ENCODE measurements around the gene PRKCE. TPM values are rescaled to one million over a fixed set of nuclear protein-coding genes. Genes with fewer than 3 reads are reported as not detected.

Gene PRKCE
- total RNA-seq, 1 experiment from 2014 or later: 14.8 TPM

- no TSS peak for BruUV-seq (replicated peaks)
- TF ChIP-seq CBX3 (IDR thresholded peaks at IDR 0.05; ENCODE audit: low read depth) (0 out of 2 replicates have a peak, but pooled peaks have one; percentile 10), CTCF (IDR thresholded peaks at IDR 0.05 in 2 of 3, conservative IDR thresholded peaks at IDR 0.05 in 1 of 3; ENCODE audit: borderline replicate concordance in 1 of 3, insufficient read depth in 1 of 3, low read depth in 2 of 3, low read length in 2 of 3) (peak; percentile 75 to 80 (median 78)), SIN3A (IDR thresholded peaks at IDR 0.05; ENCODE audit: low read depth) (no peak), SP1 (IDR thresholded peaks at IDR 0.05; ENCODE audit: low read depth) (no peak), CEBPB (IDR thresholded peaks at IDR 0.05; ENCODE audit: low read depth) (no peak), ELF1 (IDR thresholded peaks at IDR 0.05; ENCODE audit: borderline replicate concordance, low read depth) (no peak), RAD21 (IDR thresholded peaks at IDR 0.05; ENCODE audit: low read depth) (peak; percentile 72), TCF7L2 (IDR thresholded peaks at IDR 0.05; ENCODE audit: borderline replicate concordance, extremely low read depth, insufficient read depth, insufficient read length) (no peak), EZH2phosphoT487 (IDR thresholded peaks at IDR 0.05; ENCODE audit: borderline replicate concordance) (no peak), ZBTB33 (IDR thresholded peaks at IDR 0.05; ENCODE audit: extremely low read depth, insufficient replicate concordance, low read length) (no peak), ZFX (IDR thresholded peaks at IDR 0.05) (no peak)
- Histone ChIP-seq H3K9me2 (ENCODE audit: insufficient read depth) (no peaks in the 10 kb centered on the region), H3K27ac (ENCODE audit: low read depth, low read length) (no peak overlapping the region), H3K27me3 (ENCODE audit: insufficient read depth, low read length) (no peaks in the 10 kb centered on the region), H3K4me3 (replicated peaks in 1 of 2; ENCODE audit: low read depth in 1 of 2, low read length in 2 of 2) (no peak overlapping the region), H3K79me2 (ENCODE audit: insufficient read depth, low read length) (no peaks in the 10 kb centered on the region), H2AFZ (ENCODE audit: low read depth, low read length, poor library complexity, severe bottlenecking) (no peak overlapping the region), H3K4me2 (ENCODE audit: low read length) (no peak overlapping the region; the same call in 1 of the 2 replicates), H3K9me3 (ENCODE audit: control insufficient read depth in 1 of 2, insufficient read depth in 1 of 2, low read depth in 1 of 2, low read length in 2 of 2) (no peaks in the 10 kb centered on the region), H3K9ac (ENCODE audit: low read length) (no peak overlapping the region), H4K20me1 (ENCODE audit: insufficient read depth) (no peaks in the 10 kb centered on the region), H3K36me3 (ENCODE audit: control insufficient read depth in 1 of 2, insufficient read depth in 2 of 2, low read length in 2 of 2) (no peaks in the 10 kb centered on the region), H3K4me1 (ENCODE audit: control insufficient read depth in 1 of 2, insufficient read depth in 2 of 2, low read length in 2 of 2) (peaks cover 0 to 17% of the 10 kb centered on the region in 2 experiments; a peak in 3 of 4 replicates)
- CTCF ChIA-PET: interaction anchor here (0.6 to 3.5 kb wide), 31 partner anchors 8 to 797 kb away, joined by 3 to 28 read pairs (median 4); no protein-coding TSS in a partner anchor
- POLR2A ChIA-PET: no interaction called here
- intact Hi-C loops (cut with micrococcal nuclease): loop anchor here (1.0 kb wide), 2 partner anchors 134 to 158 kb away; no protein-coding TSS in a partner anchor
- DNase-seq (ENCODE audit: low read depth, low spot score) (peak; percentile 64), ATAC-seq (peak; percentile 97)
- RAD21 ChIA-PET (ENCODE audit: low non-redundant PET in 1 of 2, low total read pairs in 2 of 2, uncharacterized antibody in 2 of 2, unreplicated experiment in 2 of 2): interaction anchor here (0.8 to 1.9 kb wide), 3 partner anchors 133 to 135 kb away, joined by 3 to 6 read pairs (median 3); no protein-coding TSS in a partner anchor
Measured at GRCh38 chr2:45778720-45779171, 127.3 kb downstream of the PRKCE start.
